GM13976 (cell line): Measurements from ENCODE around the gene FEN1.

Experiments used
- DNase-seq: peaks from one replicate; pipeline ENCODE4 v3.0.0; 2012; ENCODE audit warnings: low spot score
- in situ Hi-C: fragments of 300-500 bp; cut with MboI; formaldehyde crosslinking; loops from one replicate; pipeline ENCODE4 v1.12.0; 2022; ENCODE audit warnings: low sequenced_read_pairs, mixed read lengths, inconsistent platforms; ENCODE audit not compliant: unreplicated experiment
- TF ChIP-seq, protein P1 (sequence below): IDR thresholded peaks from 2 replicates; pipeline ENCODE4 v1.5.1; 2012; ENCODE audit warnings: borderline replicate concordance, mild to moderate bottlenecking; ENCODE audit not compliant: insufficient read depth; ENCODE audit errors: extremely low read depth, missing control alignments, control extremely low read depth

FEN1 gene

DNA sequence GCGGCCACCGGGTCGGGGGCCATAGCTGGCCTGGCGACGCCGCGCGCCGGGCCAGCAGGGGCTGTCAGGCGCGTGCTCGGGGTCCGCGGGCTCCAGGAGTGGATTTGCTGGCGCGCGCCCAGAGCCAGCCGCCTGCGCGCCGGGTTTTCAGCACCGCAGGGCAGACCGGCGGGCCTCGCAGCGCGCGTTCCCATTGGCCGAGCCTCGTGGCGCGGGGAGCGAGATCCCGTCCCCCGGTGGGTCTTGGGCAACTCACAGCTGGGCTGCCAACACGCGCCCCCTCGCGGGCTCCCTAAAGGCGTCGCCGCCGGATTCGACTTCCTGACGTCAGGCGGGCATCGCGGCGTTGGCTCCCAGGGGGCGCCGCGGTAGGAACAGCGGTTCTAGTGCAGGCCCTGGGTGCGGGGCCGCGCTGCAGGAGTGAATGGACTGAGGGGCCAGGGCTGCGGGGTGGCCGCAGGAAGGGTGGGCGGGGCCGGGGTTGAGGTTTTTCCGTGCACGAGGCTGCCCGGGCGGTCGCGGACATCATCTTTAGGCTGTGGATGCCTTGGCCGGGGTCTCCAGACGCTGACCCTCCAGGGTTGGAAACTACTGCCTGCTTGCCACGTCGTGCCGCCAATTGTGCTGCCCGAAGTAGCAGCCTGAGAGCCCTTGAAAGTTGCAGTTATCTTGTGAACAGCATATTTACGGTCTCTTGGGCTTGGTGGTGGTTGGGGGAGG is 24.2 kb downstream of the FEN1 start, which contains the start of gene FADS1:
TSS of gene FADS1 (minus strand) at position 268 of the 720 bp plus-strand sequence. CDS start at position 194, 74 bp downstream.
- DNase-seq = peak; percentile 87
- in situ Hi-C loops = no loop called here
- TF ChIP-seq, protein P1, sequence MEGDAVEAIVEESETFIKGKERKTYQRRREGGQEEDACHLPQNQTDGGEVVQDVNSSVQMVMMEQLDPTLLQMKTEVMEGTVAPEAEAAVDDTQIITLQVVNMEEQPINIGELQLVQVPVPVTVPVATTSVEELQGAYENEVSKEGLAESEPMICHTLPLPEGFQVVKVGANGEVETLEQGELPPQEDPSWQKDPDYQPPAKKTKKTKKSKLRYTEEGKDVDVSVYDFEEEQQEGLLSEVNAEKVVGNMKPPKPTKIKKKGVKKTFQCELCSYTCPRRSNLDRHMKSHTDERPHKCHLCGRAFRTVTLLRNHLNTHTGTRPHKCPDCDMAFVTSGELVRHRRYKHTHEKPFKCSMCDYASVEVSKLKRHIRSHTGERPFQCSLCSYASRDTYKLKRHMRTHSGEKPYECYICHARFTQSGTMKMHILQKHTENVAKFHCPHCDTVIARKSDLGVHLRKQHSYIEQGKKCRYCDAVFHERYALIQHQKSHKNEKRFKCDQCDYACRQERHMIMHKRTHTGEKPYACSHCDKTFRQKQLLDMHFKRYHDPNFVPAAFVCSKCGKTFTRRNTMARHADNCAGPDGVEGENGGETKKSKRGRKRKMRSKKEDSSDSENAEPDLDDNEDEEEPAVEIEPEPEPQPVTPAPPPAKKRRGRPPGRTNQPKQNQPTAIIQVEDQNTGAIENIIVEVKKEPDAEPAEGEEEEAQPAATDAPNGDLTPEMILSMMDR = peak; percentile 76

DNA sequence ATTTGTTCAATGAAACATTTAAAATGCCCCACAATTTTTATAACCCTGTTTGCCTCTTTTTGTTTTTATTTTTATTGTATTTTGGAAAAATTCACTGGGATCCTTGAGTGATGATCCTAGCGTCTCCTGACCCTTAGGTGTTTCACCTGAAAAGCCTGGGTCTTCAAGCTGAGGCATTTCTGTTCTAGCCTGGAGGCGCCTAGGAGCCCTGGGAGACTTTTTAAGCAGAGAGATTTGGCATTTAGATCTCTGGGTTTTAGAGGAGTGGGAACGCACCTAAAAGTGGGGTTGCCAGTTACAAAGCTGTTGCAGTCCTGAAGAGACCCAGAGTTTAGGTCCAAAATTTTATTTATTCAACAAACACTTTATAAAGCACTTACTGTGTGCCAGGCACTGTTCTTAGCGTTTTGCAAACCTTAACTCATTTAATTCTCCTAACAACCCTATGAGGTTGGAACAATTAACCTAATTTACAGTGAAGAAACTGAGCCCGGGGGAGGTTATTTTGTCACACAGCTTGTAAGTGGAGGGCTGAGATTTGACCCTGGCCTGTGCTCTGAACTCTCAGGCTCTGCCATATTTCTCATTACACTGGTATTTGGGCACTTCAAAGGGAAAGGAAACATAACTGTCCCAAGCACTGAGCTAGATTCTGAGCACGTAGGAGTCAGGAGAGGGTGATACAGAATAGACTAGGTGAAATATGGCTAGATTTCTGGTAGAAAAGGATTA is 24.9 kb downstream of the FEN1 start:
- in situ Hi-C loops = no loop called here
- TF ChIP-seq, protein P1 = no peak
- no peak for DNase-seq

DNA sequence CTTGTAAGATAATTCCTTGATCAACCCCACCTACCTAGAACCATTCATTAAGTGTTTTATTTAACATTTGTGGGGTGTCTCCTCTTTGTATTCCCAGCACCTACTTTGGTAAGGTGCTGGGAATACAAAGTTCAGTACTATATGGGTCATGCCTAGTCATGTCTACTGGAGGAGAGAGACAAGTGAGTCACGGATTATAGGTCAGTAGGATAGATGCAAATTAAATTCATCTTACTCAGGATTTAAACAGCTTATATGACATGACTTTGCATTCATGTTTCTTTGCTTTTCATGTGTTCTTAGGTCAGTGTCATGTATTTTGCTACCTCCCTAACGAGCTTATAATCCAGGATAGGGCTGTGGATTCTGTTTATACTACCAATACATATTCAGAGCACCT is 27.5 kb downstream of the FEN1 start:
- no peak for DNase-seq
- in situ Hi-C loops = no loop called here
- TF ChIP-seq, protein P1 = no peak

DNA sequence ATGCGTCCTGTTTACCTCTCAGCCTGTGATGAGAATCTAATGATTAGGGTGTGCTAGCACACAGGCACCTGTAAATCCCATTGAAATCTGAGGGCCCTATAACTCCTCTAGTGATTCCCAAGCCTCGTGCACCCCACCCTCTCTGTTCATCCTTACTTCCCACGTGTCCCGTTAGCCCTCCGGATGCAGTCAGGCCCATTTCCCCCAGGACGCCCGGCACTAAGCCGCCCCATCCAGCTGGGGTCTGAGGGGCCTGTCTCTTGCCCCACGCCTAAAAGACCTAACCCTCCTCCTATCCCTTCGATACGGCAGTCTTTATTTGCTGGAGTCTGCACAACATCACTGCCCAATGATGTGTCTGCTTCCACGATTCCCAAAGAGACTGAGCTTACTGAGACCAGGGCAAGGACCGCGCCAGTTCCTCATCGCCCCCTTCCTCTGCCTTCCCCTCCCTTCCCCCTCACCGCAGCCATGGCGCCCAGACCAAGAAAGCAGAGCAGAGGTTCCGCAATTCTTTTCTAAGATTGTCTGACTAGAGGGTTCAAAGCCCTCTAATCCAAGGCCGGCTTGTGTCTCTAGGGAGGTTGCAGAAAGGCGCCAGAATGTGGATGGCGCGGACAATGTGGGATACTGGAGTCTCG is 34.3 kb downstream of the FEN1 start:
- TF ChIP-seq, protein P1 = no peak
- in situ Hi-C loops = no loop called here
- DNase-seq = peak; percentile 45

DNA sequence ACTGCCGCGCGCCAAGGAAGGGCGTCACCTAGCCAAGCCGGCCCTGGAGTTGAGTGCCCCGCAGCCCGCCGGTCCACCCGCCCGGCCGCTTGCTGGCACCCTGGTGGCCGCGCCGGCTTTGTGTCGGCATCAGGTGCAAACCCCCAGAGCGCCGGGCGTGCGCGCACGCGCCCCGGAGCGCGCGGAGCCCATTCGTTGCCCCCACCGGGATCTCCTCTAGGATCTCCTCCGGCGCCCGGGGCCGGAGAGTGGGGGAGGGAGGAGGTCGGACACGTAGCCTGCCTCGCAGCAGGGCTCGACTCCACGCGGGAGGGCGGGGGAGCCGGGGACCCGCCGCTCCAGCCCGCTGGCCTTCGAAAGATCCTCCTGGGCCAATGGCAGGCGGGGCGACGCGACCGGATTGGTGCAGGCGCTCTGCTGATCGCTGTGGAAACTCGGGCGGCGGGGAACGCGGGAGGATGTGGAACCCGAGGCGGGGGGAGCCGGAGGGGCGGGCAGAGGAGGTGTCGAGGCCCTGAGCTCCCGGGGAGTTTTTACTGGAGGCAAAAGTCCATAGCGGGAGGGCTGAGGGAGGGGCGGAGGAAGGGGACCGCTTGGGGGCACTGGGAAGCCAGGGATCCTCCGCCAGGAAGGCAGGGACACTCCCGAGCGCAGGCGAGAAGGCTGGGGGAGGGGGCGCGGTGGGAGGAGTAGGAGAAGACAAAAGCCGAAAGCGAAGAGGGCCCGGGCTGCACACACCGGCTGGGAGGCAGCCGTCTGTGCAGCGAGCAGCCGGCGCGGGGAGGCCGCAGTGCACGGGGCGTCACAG is 35.1 kb downstream of the FEN1 start, which contains the start of gene FADS2:
TSS of gene FADS2 (plus strand) at position 730 of the 808 bp plus-strand sequence. CDS start 91 bp downstream, outside the sequence.
- peak; percentile 94 for DNase-seq
- in situ Hi-C loops = no loop called here
- TF ChIP-seq, protein P1 = no peak

DNA sequence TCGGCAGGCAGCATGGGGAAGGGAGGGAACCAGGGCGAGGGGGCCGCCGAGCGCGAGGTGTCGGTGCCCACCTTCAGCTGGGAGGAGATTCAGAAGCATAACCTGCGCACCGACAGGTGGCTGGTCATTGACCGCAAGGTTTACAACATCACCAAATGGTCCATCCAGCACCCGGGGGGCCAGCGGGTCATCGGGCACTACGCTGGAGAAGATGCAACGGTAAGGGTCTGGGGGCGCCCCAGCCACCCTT is 35.6 kb downstream of the FEN1 start:
- DNase-seq = no peak
- in situ Hi-C loops = no loop called here
- TF ChIP-seq, protein P1 = no peak
